ENCODE measurements around the gene ASS1.

Gene ASS1

GRCh38 chr9:130402243-130402642 is 42.5 kb upstream of the ASS1 start:
- Histone ChIP-seq H3K27ac (ENCODE audit: low read depth, low read length) (no peak overlapping the region), H3K4me2 (ENCODE audit: low read depth, low read length, poor library complexity, severe bottlenecking) (no peak overlapping the region), H3K9me3 (ENCODE audit: insufficient read depth, low read length) (no peaks in the 10 kb centered on the region), H3K9ac (ENCODE audit: low read length) (no peak overlapping the region), H3F3A (ENCODE audit: insufficient read depth) (no peaks in the 10 kb centered on the region), H3K36me3 (ENCODE audit: low read length) (no peaks in the 10 kb centered on the region), H2AFZ (ENCODE audit: low read depth, low read length, severe bottlenecking) (no peak overlapping the region), H3K27me3 (ENCODE audit: low read length) (no peaks in the 10 kb centered on the region), H3K4me3 (ENCODE audit: insufficient read depth, low read length, poor library complexity, severe bottlenecking) (no peak overlapping the region), H3K79me2 (ENCODE audit: insufficient read depth, low read length) (no peaks in the 10 kb centered on the region), H4K20me1 (ENCODE audit: low read depth, low read length) (no peaks in the 10 kb centered on the region), H3K9me2 (replicated peaks; ENCODE audit: insufficient read depth, low read length) (no peaks in the 10 kb centered on the region)
- TF ChIP-seq EZH2phosphoT487 (conservative IDR thresholded peaks at IDR 0.05; ENCODE audit: low read length) = no peak
- TF ChIP-seq CTCF (IDR thresholded peaks at IDR 0.05; ENCODE audit: insufficient read depth, low read length, poor library complexity, severe bottlenecking) = no peak

GRCh38 chr9:130402645-130403440 is 41.9 kb upstream of the ASS1 start:
- H4K20me1 ChIP-seq (ENCODE audit: low read depth, low read length) = no peaks in the 10 kb centered on the region
- H3K79me2 ChIP-seq (ENCODE audit: insufficient read depth, low read length) = no peaks in the 10 kb centered on the region
- no peaks in the 10 kb centered on the region for H3F3A ChIP-seq (ENCODE audit: insufficient read depth)
- H3K9ac ChIP-seq (ENCODE audit: low read length) = no peak overlapping the region
- no peak overlapping the region for H3K4me2 ChIP-seq (ENCODE audit: low read depth, low read length, poor library complexity, severe bottlenecking)
- H3K9me2 ChIP-seq (replicated peaks; ENCODE audit: insufficient read depth, low read length) = no peaks in the 10 kb centered on the region
- no peaks in the 10 kb centered on the region for H3K36me3 ChIP-seq (ENCODE audit: low read length)
- no peak overlapping the region for H2AFZ ChIP-seq (ENCODE audit: low read depth, low read length, severe bottlenecking)
- H3K27ac ChIP-seq (ENCODE audit: low read depth, low read length) = no peak overlapping the region
- H3K4me3 ChIP-seq (ENCODE audit: insufficient read depth, low read length, poor library complexity, severe bottlenecking) = no peak overlapping the region
- H3K27me3 ChIP-seq (ENCODE audit: low read length) = no peaks in the 10 kb centered on the region
- H3K9me3 ChIP-seq (ENCODE audit: insufficient read depth, low read length) = no peaks in the 10 kb centered on the region
- no peak for TF ChIP-seq CTCF (IDR thresholded peaks at IDR 0.05; ENCODE audit: insufficient read depth, low read length, poor library complexity, severe bottlenecking)
- no peak for TF ChIP-seq EZH2phosphoT487 (conservative IDR thresholded peaks at IDR 0.05; ENCODE audit: low read length)

- Histone ChIP-seq H3K27ac (ENCODE audit: low read depth, low read length) (no peak overlapping the region), H3K4me2 (ENCODE audit: low read depth, low read length, poor library complexity, severe bottlenecking) (no peak overlapping the region), H4K20me1 (ENCODE audit: low read depth, low read length) (no peaks in the 10 kb centered on the region), H3K9me2 (replicated peaks; ENCODE audit: insufficient read depth, low read length) (no peaks in the 10 kb centered on the region), H3F3A (ENCODE audit: insufficient read depth) (no peaks in the 10 kb centered on the region), H3K4me3 (ENCODE audit: insufficient read depth, low read length, poor library complexity, severe bottlenecking) (no peak overlapping the region), H3K79me2 (ENCODE audit: insufficient read depth, low read length) (no peaks in the 10 kb centered on the region), H3K27me3 (ENCODE audit: low read length) (no peaks in the 10 kb centered on the region), H3K9ac (ENCODE audit: low read length) (no peak overlapping the region), H3K9me3 (ENCODE audit: insufficient read depth, low read length) (no peaks in the 10 kb centered on the region), H2AFZ (ENCODE audit: low read depth, low read length, severe bottlenecking) (no peak overlapping the region), H3K36me3 (ENCODE audit: low read length) (no peaks in the 10 kb centered on the region)
- TF ChIP-seq EZH2phosphoT487 (conservative IDR thresholded peaks at IDR 0.05; ENCODE audit: low read length) (no peak), CTCF (IDR thresholded peaks at IDR 0.05; ENCODE audit: insufficient read depth, low read length, poor library complexity, severe bottlenecking) (no peak)
Measured at GRCh38 chr9:130405657-130406257, 39.0 kb upstream of the ASS1 start.

All from SU-DHL-6 (cell line).